ENCODE results near the gene SOX30. TPM values are rescaled to one million over a fixed set of nuclear protein-coding genes. Genes with fewer than 3 reads are reported as not detected.
"Not testable (repeated sequence)": the region's sequence is repeated elsewhere in the genome, so short reads cannot be mapped to it uniquely, and the experiment has no call there.

Gene SOX30
- polyA plus RNA-seq (ENCODE audit: low read depth in 6 of 6), result 1 to 10 TPM in 2 of 6 donors, under 1 TPM in 4; 0.42 to 1.1 (median 0.83) TPM

GRCh38 chr5:157652377-157652692, at the start of gene SOX30:
Gene SOX30, minus strand, starts transcription at chr5:157652438. Its CDS starts 360 bp downstream, at chr5:157652078.
- H3K4me1 Mint-ChIP-seq, result peaks cover 33 to 49% (median 36%) of the 10 kb centered on the region in 3 donors
- no peaks in the 10 kb centered on the region for H3K27me3 Mint-ChIP-seq
- ATAC-seq (ENCODE audit: low read depth in 2 of 2) (no peak), DNase-seq (no peak)
- H3K9me3 Mint-ChIP-seq, result peaks cover 0 to 25% (median 15%) of the 10 kb centered on the region in 7 donors
- H3K4me3 Mint-ChIP-seq, result peak within 1 kb of the TSS; percentile 78 to 91 (median 88)
- H3K27ac Mint-ChIP-seq, result peak within 1 kb of the TSS; percentile 83 to 94 (median 85)
- peaks cover 0 to 12% of the 10 kb centered on the region in 2 donors for H3K36me3 Mint-ChIP-seq

- not testable (repeated sequence) for H3K36me3 Mint-ChIP-seq; DNase-seq; H3K4me1 Mint-ChIP-seq; H3K27ac Mint-ChIP-seq; ATAC-seq (ENCODE audit: low read depth in 2 of 2); H3K27me3 Mint-ChIP-seq; H3K4me3 Mint-ChIP-seq
- peaks cover 0 to 35% (median 23%) of the 10 kb centered on the region in 7 donors for H3K9me3 Mint-ChIP-seq
Observed at GRCh38 chr5:157698674-157699073, 46.4 kb upstream of the SOX30 start.

- H3K9me3 Mint-ChIP-seq, result peaks cover 4 to 29% (median 19%) of the 10 kb centered on the region in 7 donors
- not testable (repeated sequence) for ATAC-seq (ENCODE audit: low read depth in 2 of 2); H3K36me3 Mint-ChIP-seq; H3K27ac Mint-ChIP-seq; H3K4me3 Mint-ChIP-seq; H3K4me1 Mint-ChIP-seq; DNase-seq; H3K27me3 Mint-ChIP-seq
Observed at GRCh38 chr5:157696154-157696553, 43.9 kb upstream of the SOX30 start.

GRCh38 chr5:157693816-157694215, 41.6 kb upstream of the SOX30 start:
- H3K4me1 Mint-ChIP-seq; H3K36me3 Mint-ChIP-seq; DNase-seq; H3K27me3 Mint-ChIP-seq; H3K27ac Mint-ChIP-seq; ATAC-seq (ENCODE audit: low read depth in 2 of 2); H3K4me3 Mint-ChIP-seq: not testable (repeated sequence)
- peaks cover 3 to 18% (median 11%) of the 10 kb centered on the region in 7 donors for H3K9me3 Mint-ChIP-seq

- ATAC-seq (ENCODE audit: low read depth in 2 of 2), result no peak
- DNase-seq, result no peak
- Mint-ChIP-seq H3K27ac (no peak overlapping the region), H3K36me3 (no peaks in the 10 kb centered on the region), H3K4me1 (peaks cover 0 to 6% (median 3%) of the 10 kb centered on the region in 3 donors), H3K4me3 (peak overlapping the region in 3 of 8 donors; percentile 16 to 58 (median 46)), H3K9me3 (peaks cover 0 to 6% (median 0%) of the 10 kb centered on the region in 7 donors), H3K27me3 (peaks cover 0 to 7% (median 5%) of the 10 kb centered on the region in 3 donors)
Observed at GRCh38 chr5:157690690-157691433, 38.6 kb upstream of the SOX30 start.

GRCh38 chr5:157689942-157690689, 37.9 kb upstream of the SOX30 start:
- Mint-ChIP-seq H3K36me3 (no peaks in the 10 kb centered on the region), H3K9me3 (peaks cover 0 to 6% (median 0%) of the 10 kb centered on the region in 7 donors), H3K27me3 (peaks cover 0 to 7% (median 5%) of the 10 kb centered on the region in 3 donors), H3K27ac (no peak overlapping the region), H3K4me3 (peak overlapping the region in 3 of 8 donors; percentile 16 to 58 (median 46)), H3K4me1 (peaks cover 0 to 6% (median 3%) of the 10 kb centered on the region in 3 donors)
- ATAC-seq (ENCODE audit: low read depth in 2 of 2) (peak; percentile 79 to 88), DNase-seq (peak; percentile 23)

GRCh38 chr5:157687198-157687554, 34.9 kb upstream of the SOX30 start:
- Mint-ChIP-seq H3K36me3 (no peaks in the 10 kb centered on the region), H3K4me3 (no peak overlapping the region), H3K27me3 (peaks cover 0 to 5% (median 4%) of the 10 kb centered on the region in 3 donors), H3K27ac (no peak overlapping the region), H3K4me1 (peaks cover 0 to 6% (median 3%) of the 10 kb centered on the region in 3 donors), H3K9me3 (peaks cover 0 to 4% (median 0%) of the 10 kb centered on the region in 7 donors)
- DNase-seq (no peak), ATAC-seq (ENCODE audit: low read depth in 2 of 2) (no peak)

GRCh38 chr5:157686276-157687197, 34.3 kb upstream of the SOX30 start:
- not testable (repeated sequence) for ATAC-seq (ENCODE audit: low read depth in 2 of 2); H3K36me3 Mint-ChIP-seq; DNase-seq; H3K4me3 Mint-ChIP-seq; H3K9me3 Mint-ChIP-seq; H3K4me1 Mint-ChIP-seq; H3K27me3 Mint-ChIP-seq
- H3K27ac Mint-ChIP-seq, result peak overlapping the region in 2 of 6 donors; percentile 60 to 77

GRCh38 chr5:157682257-157682656, 30.0 kb upstream of the SOX30 start:
- H3K4me1 Mint-ChIP-seq, result no peaks in the 10 kb centered on the region
- H3K4me3 Mint-ChIP-seq, result no peak overlapping the region
- H3K9me3 Mint-ChIP-seq, result no peaks in the 10 kb centered on the region
- DNase-seq (no peak), ATAC-seq (ENCODE audit: low read depth in 2 of 2) (no peak)
- no peaks in the 10 kb centered on the region for H3K36me3 Mint-ChIP-seq
- H3K27ac Mint-ChIP-seq, result peak overlapping the region in 1 of 6 donors; percentile 68
- H3K27me3 Mint-ChIP-seq, result no peaks in the 10 kb centered on the region

- DNase-seq, result no peak
- H3K9me3 Mint-ChIP-seq, result no peaks in the 10 kb centered on the region
- peaks cover 0 to 5% (median 0%) of the 10 kb centered on the region in 3 donors for H3K4me1 Mint-ChIP-seq
- no peaks in the 10 kb centered on the region for H3K27me3 Mint-ChIP-seq
- no peaks in the 10 kb centered on the region for H3K36me3 Mint-ChIP-seq
- H3K4me3 Mint-ChIP-seq, result no peak overlapping the region
- peak overlapping the region in 2 of 6 donors; percentile 7 to 42 for H3K27ac Mint-ChIP-seq
- no peak for ATAC-seq (ENCODE audit: low read depth in 2 of 2)
Observed at GRCh38 chr5:157681048-157681447, 28.8 kb upstream of the SOX30 start.

- DNase-seq (no peak), ATAC-seq (ENCODE audit: low read depth in 2 of 2) (no peak)
- H3K4me1 Mint-ChIP-seq, result peaks cover 0 to 5% (median 0%) of the 10 kb centered on the region in 3 donors
- H3K9me3 Mint-ChIP-seq, result no peaks in the 10 kb centered on the region
- no peaks in the 10 kb centered on the region for H3K27me3 Mint-ChIP-seq
- H3K36me3 Mint-ChIP-seq, result no peaks in the 10 kb centered on the region
- H3K27ac Mint-ChIP-seq, result peak overlapping the region in 1 of 6 donors; percentile 38
- no peak overlapping the region for H3K4me3 Mint-ChIP-seq
Observed at GRCh38 chr5:157680239-157680638, 28.0 kb upstream of the SOX30 start.

GRCh38 chr5:157679801-157680200, 27.6 kb upstream of the SOX30 start:
- no peaks in the 10 kb centered on the region for H3K27me3 Mint-ChIP-seq

GRCh38 chr5:157677931-157678330, 25.7 kb upstream of the SOX30 start:
- ATAC-seq (ENCODE audit: low read depth in 2 of 2), result no peak
- H3K36me3 Mint-ChIP-seq, result no peaks in the 10 kb centered on the region
- H3K27ac Mint-ChIP-seq, result no peak overlapping the region

More at GRCh38 chr5:157679801-157680200, 27.6 kb upstream of the SOX30 start:
- H3K4me3 Mint-ChIP-seq, result no peak overlapping the region
- DNase-seq (no peak), ATAC-seq (ENCODE audit: low read depth in 2 of 2) (no peak)
- no peaks in the 10 kb centered on the region for H3K36me3 Mint-ChIP-seq
- H3K9me3 Mint-ChIP-seq, result no peaks in the 10 kb centered on the region
- peaks cover 0 to 6% (median 0%) of the 10 kb centered on the region in 3 donors for H3K4me1 Mint-ChIP-seq
- H3K27ac Mint-ChIP-seq, result no peak overlapping the region

More at GRCh38 chr5:157677931-157678330, 25.7 kb upstream of the SOX30 start:
- Mint-ChIP-seq H3K4me1 (peaks cover 0 to 18% (median 0%) of the 10 kb centered on the region in 3 donors), H3K4me3 (no peak overlapping the region), H3K9me3 (peaks cover 0 to 2% (median 0%) of the 10 kb centered on the region in 7 donors), H3K27me3 (no peaks in the 10 kb centered on the region)
- no peak for DNase-seq

All from naive B cell (primary cell).